CD14-positive monocyte (primary cell): Measurements from ENCODE around the gene KDM3A. TPM values are rescaled to one million over a fixed set of nuclear protein-coding genes. Genes with fewer than 3 reads are reported as not detected.

Experiments
- DNase-seq, 3 donors: peaks; one replicate each; pipeline ENCODE4 v3.0.0-alpha.2; 2011 to 2022
- H2AFZ ChIP-seq: 2 replicates; pipeline ENCODE4 v1.6.0; 2012; ENCODE audit warnings: mild to moderate bottlenecking, low read depth, low read length, inconsistent platforms; ENCODE audit not compliant: insufficient read depth, poor library complexity, severe bottlenecking
- H3K27ac ChIP-seq, 2 donors: 1 replicate in 1 of 2; 2 replicates in 1 of 2; pipeline ENCODE4 v1.5.1; 2012 to 2013; ENCODE audit warnings: low read length in 2 of 2, control low read depth in 1 of 2, inconsistent platforms in 1 of 2, low read depth in 1 of 2, mild to moderate bottlenecking in 1 of 2
- H3K27me3 ChIP-seq, 2 donors: one replicate each; pipeline versions ENCODE4 v1.6.0 to v1.6.1; 2011 to 2013; ENCODE audit warnings: low read length in 2 of 2; ENCODE audit not compliant: control insufficient read depth in 2 of 2, insufficient read depth in 2 of 2
- H3K36me3 ChIP-seq, 2 donors: replicated peaks in 1 of 2; 1 replicate in 1 of 2; 2 replicates in 1 of 2; pipeline versions ENCODE4 v1.5.1 to v1.6.1; 2012 to 2013; ENCODE audit warnings: low read length in 2 of 2, control low read depth in 1 of 2, inconsistent platforms in 1 of 2, mild to moderate bottlenecking in 1 of 2; ENCODE audit not compliant: insufficient read depth in 2 of 2, control insufficient read depth in 1 of 2
- H3K4me1 ChIP-seq, 2 donors: 1 replicate in 1 of 2; 2 replicates in 1 of 2; pipeline versions ENCODE4 v1.5.1 to v1.6.1; 2012 to 2013; ENCODE audit warnings: low read length in 2 of 2, control low read depth in 1 of 2, inconsistent platforms in 1 of 2, mild to moderate bottlenecking in 1 of 2, moderate library complexity in 1 of 2; ENCODE audit not compliant: insufficient read depth in 2 of 2, control insufficient read depth in 1 of 2
- H3K4me2 ChIP-seq: replicated peaks from 2 replicates; pipeline ENCODE3; 2012; ENCODE audit warnings: low read length, moderate library complexity, mild to moderate bottlenecking; ENCODE audit not compliant: poor library complexity, severe bottlenecking; ENCODE audit errors: extremely low read depth
- H3K4me3 ChIP-seq, 3 experiments: fragments of 200-600 bp in 1 of 3; sonication (generic) in 1 of 3; replicated peaks in 1 of 3; 1 replicate in 2 of 3; 2 replicates in 1 of 3; pipeline ENCODE4 v1.5.1; 2011 to 2013; ENCODE audit warnings: low read length in 3 of 3, mild to moderate bottlenecking in 3 of 3, control low read depth in 2 of 3, low read depth in 2 of 3, inconsistent platforms in 1 of 3, moderate library complexity in 1 of 3
- H3K79me2 ChIP-seq: 2 replicates; pipeline ENCODE4 v1.6.0; 2012; ENCODE audit warnings: mild to moderate bottlenecking, control low read depth, inconsistent platforms, low read length, moderate library complexity; ENCODE audit not compliant: insufficient read depth
- H3K9ac ChIP-seq: 2 replicates; pipeline ENCODE4 v1.6.0; 2017; ENCODE audit warnings: low read length, mild to moderate bottlenecking; ENCODE audit not compliant: insufficient read depth, poor library complexity, severe bottlenecking
- H3K9me3 ChIP-seq, 2 donors: replicated peaks in 1 of 2; 1 replicate in 1 of 2; 2 replicates in 1 of 2; pipeline versions ENCODE4 v1.5.1 to v1.6.1; 2012 to 2013; ENCODE audit warnings: low read length in 2 of 2, control low read depth in 1 of 2; ENCODE audit not compliant: control insufficient read depth in 1 of 2, insufficient read depth in 1 of 2
- H4K20me1 ChIP-seq: 2 replicates; pipeline ENCODE4 v1.6.0; 2012; ENCODE audit warnings: mild to moderate bottlenecking, low read length, control low read depth, moderate library complexity; ENCODE audit not compliant: insufficient read depth
- H3K27ac Mint-ChIP-seq, 7 donors: one replicate each; pipeline ENCODE4 v1.8.0; 2020; ENCODE audit warnings: mild to moderate bottlenecking in 7 of 7, mixed read lengths in 7 of 7, moderate library complexity in 6 of 7, inconsistent platforms in 2 of 7
- H3K27me3 Mint-ChIP-seq, 3 donors: one replicate each; pipeline ENCODE4 v1.8.0; 2021 to 2022; ENCODE audit warnings: low read depth in 3 of 3, mild to moderate bottlenecking in 3 of 3, mixed read lengths in 3 of 3, moderate library complexity in 3 of 3, inconsistent platforms in 1 of 3
- H3K36me3 Mint-ChIP-seq, 2 donors: one replicate each; pipeline ENCODE4 v1.8.0; 2020; ENCODE audit warnings: mixed read lengths in 2 of 2, inconsistent platforms in 1 of 2, mild to moderate bottlenecking in 1 of 2
- H3K4me1 Mint-ChIP-seq: one replicate; pipeline ENCODE4 v1.8.0; 2020; ENCODE audit warnings: mild to moderate bottlenecking, mixed read lengths
- H3K4me3 Mint-ChIP-seq, 2 donors: one replicate each; pipeline ENCODE4 v1.8.0; 2020; ENCODE audit warnings: mild to moderate bottlenecking in 2 of 2, mixed read lengths in 2 of 2, moderate library complexity in 1 of 2
- H3K9me3 Mint-ChIP-seq, 7 donors: one replicate each; pipeline ENCODE4 v1.8.0; 2020 to 2022; ENCODE audit warnings: mixed read lengths in 7 of 7, mild to moderate bottlenecking in 6 of 7, moderate library complexity in 6 of 7, inconsistent platforms in 2 of 7
- CTCF ChIP-seq: fragments of 200-600 bp; IDR thresholded peaks from one replicate; pipeline ENCODE4 v1.8.0; 2022; ENCODE audit warnings: antibody characterized with exemption, mild to moderate bottlenecking
- WGBS: methylation state at CpG from one replicate; pipeline ENCODE4 v1.1.5; 2013; ENCODE audit warnings: missing lambda C conversion rate; ENCODE audit not compliant: insufficient coverage; 5-methylcytosine and 5-hydroxymethylcytosine counted together
- intact Hi-C, 2 donors: fragments of 100-400 bp; cut with micrococcal nuclease; formaldehyde crosslinking; loops; one replicate each; pipeline versions ENCODE4 v1.15.0 to v1.15.1; 2023
- polyA plus RNA-seq, 3 donors: library from polyadenylated mRNA; depleted of rRNA in 1 of 3; unstranded in 2 of 3; stranded (reverse) in 1 of 3; fragments of 300-500 nt in 2 of 3; fragments of >200 nt in 1 of 3; fragmentation: Illumina TruSeq in 2 of 3; gene quantifications; 1 replicate in 2 of 3; 2 replicates in 1 of 3; pipeline ENCODE4 v1.2.3, GENCODE V29; 2012 to 2021

The KDM3A gene
- polyA plus RNA-seq, 3 donors: 3.3 to 21.2 (median 7.4) TPM

DNA sequence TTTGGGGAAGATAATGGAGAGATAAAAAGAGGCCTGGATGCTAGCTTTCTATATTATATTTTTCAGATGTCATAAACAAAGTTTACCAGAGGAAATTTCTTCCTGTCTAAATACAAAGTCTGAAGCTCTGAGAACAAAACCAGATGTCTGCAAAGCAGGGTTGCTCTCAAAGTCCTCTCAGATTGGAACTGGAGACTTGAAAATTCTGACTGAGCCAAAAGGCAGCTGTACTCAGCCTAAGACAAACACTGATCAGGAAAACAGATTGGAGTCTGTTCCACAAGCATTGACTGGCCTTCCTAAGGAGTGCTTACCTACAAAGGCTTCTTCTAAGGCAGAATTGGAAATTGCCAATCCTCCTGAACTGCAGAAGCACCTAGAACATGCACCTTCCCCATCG is 25.1 kb downstream of the KDM3A start:
- DNase-seq: no peak
- WGBS: 100% methylated on average over 1 of the region's 1 CpG
- Histone ChIP-seq H3K27ac (no peak overlapping the region), H3K27me3 (no peaks in the 10 kb centered on the region), H3K9me3 (no peaks in the 10 kb centered on the region), H3K36me3 (peaks cover 95 to 99% of the 10 kb centered on the region in 2 donors), H4K20me1 (no peaks in the 10 kb centered on the region), H3K9ac (no peak overlapping the region), H3K79me2 (no peaks in the 10 kb centered on the region), H3K4me2 (no peak overlapping the region), H3K4me1 (no peaks in the 10 kb centered on the region), H3K4me3 (no peak overlapping the region), H2AFZ (no peak overlapping the region)
- no peaks in the 10 kb centered on the region for H3K4me1 Mint-ChIP-seq
- H3K27ac Mint-ChIP-seq: no peak overlapping the region
- H3K27me3 Mint-ChIP-seq: peaks cover 0 to 4% (median 0%) of the 10 kb centered on the region in 3 donors
- no peak for TF ChIP-seq CTCF
- peaks cover 77 to 89% of the 10 kb centered on the region in 2 donors for H3K36me3 Mint-ChIP-seq
- intact Hi-C loops: no loop called here
- no peak overlapping the region for H3K4me3 Mint-ChIP-seq
- H3K9me3 Mint-ChIP-seq: no peaks in the 10 kb centered on the region

DNA sequence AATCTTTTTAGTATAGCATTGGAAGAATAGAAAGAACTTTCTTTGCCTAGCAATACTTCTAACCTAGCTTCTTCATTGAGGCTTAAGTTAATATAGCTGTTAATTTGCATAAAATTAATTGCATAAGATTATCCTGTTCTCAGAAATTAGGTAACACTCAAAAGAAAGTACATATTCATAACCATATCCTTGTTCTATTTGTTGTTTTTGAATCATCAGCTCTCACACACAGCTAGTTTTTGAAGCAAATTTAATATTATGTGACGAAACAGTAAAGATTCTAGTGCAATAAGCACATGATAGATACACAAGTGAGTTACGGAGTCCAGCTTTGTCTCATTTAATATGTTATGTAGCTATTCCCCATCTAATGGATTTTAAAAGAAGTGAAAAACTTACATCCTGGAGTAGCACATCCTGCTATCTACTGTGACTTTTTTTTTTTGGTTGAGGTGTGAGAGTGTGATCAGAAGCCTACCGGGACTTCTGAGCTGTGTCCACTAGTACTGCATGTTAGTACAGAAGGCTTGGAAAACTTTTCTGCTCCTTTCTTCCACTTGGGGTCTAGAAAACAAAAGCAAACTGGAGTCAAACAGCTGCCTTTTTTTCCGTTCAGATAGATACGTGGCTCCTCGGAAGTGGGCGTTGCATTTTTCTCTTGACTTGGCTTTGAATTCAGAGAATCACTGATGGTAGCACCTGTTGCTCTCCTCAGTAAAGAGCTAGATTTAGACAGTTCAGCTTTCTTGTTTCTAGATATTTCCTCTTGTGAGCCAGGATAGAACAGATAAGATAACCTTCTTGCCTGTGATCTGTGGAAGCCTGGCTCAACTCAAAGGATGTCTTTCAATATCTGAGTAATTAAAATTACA is 27.2 kb downstream of the KDM3A start:
- intact Hi-C loops: no loop called here
- Histone ChIP-seq H3K9ac (no peak overlapping the region), H2AFZ (no peak overlapping the region), H3K9me3 (no peaks in the 10 kb centered on the region), H3K4me3 (no peak overlapping the region), H3K27ac (peak overlapping the region in 1 of 2 donors; percentile 40), H4K20me1 (no peaks in the 10 kb centered on the region), H3K27me3 (no peaks in the 10 kb centered on the region), H3K4me1 (no peaks in the 10 kb centered on the region), H3K79me2 (no peaks in the 10 kb centered on the region), H3K36me3 (peaks cover 96 to 99% of the 10 kb centered on the region in 2 donors), H3K4me2 (no peak overlapping the region)
- Mint-ChIP-seq H3K27ac (no peak overlapping the region), H3K36me3 (peaks cover 81 to 91% of the 10 kb centered on the region in 2 donors), H3K9me3 (no peaks in the 10 kb centered on the region), H3K27me3 (peaks cover 0 to 4% (median 0%) of the 10 kb centered on the region in 3 donors), H3K4me1 (no peaks in the 10 kb centered on the region), H3K4me3 (no peak overlapping the region)
- WGBS: 98% methylated on average over 4 of the region's 7 CpGs
- DNase-seq: no peak
- no peak for TF ChIP-seq CTCF
